Stomach smooth muscle (tissue), 2 donors: ENCODE data around the gene DZIP3.
"Not testable (repeated sequence)": the region's sequence is repeated elsewhere in the genome, so short reads cannot be mapped to it uniquely, and the experiment has no call there.

Experiments used
- H3K27ac ChIP-seq: one replicate; pipeline ENCODE4 v1.7.0; 2013; ENCODE audit warnings: mild to moderate bottlenecking, low read length, inconsistent platforms
- H3K27me3 ChIP-seq, 2 donors: one replicate each; pipeline ENCODE4 v1.7.0; 2013; ENCODE audit warnings: low read length in 2 of 2; ENCODE audit not compliant: insufficient read depth in 2 of 2, control insufficient read depth in 1 of 2
- H3K36me3 ChIP-seq, 2 donors: one replicate each; pipeline ENCODE4 v1.7.0; 2013; ENCODE audit warnings: low read length in 2 of 2; ENCODE audit not compliant: control insufficient read depth in 2 of 2, insufficient read depth in 2 of 2
- H3K4me1 ChIP-seq: one replicate; pipeline ENCODE4 v1.7.0; 2013; ENCODE audit warnings: low read length; ENCODE audit not compliant: control insufficient read depth, insufficient read depth
- H3K4me3 ChIP-seq, 2 donors: one replicate each; pipeline ENCODE4 v1.7.0; 2013; ENCODE audit warnings: low read length in 2 of 2
- H3K9ac ChIP-seq, 2 donors: one replicate each; pipeline ENCODE4 v1.7.0; 2013; ENCODE audit warnings: low read length in 2 of 2, mild to moderate bottlenecking in 1 of 2
- H3K9me3 ChIP-seq, 2 donors: one replicate each; pipeline ENCODE4 v1.7.0; 2013; ENCODE audit warnings: low read length in 2 of 2; ENCODE audit not compliant: control insufficient read depth in 2 of 2
- donor health status: healthy.
- donor health status: Pancreatic carcinoma.

DZIP3 gene

GRCh38 chr3:108623504-108623903, 34.0 kb downstream of the DZIP3 start:
- peaks cover 2 to 5% of the 10 kb centered on the region in 2 donors for H3K36me3 ChIP-seq
- no peaks in the 10 kb centered on the region for H3K4me1 ChIP-seq
- no peak overlapping the region for H3K4me3 ChIP-seq
- no peak overlapping the region for H3K27ac ChIP-seq
- no peaks in the 10 kb centered on the region for H3K9me3 ChIP-seq
- H3K9ac ChIP-seq = no peak overlapping the region
- no peaks in the 10 kb centered on the region for H3K27me3 ChIP-seq

- Histone ChIP-seq H3K4me1 (no peaks in the 10 kb centered on the region), H3K27ac (no peak overlapping the region), H3K36me3 (peaks cover 3 to 5% of the 10 kb centered on the region in 2 donors), H3K4me3 (no peak overlapping the region), H3K9me3 (no peaks in the 10 kb centered on the region), H3K9ac (no peak overlapping the region), H3K27me3 (no peaks in the 10 kb centered on the region)
These were observed 40.5 kb downstream of the DZIP3 start for GRCh38 chr3:108629974-108630373.

- Histone ChIP-seq H3K9me3 (no peaks in the 10 kb centered on the region), H3K4me1 (no peaks in the 10 kb centered on the region), H3K9ac (no peak overlapping the region), H3K27me3 (no peaks in the 10 kb centered on the region), H3K27ac (no peak overlapping the region), H3K4me3 (no peak overlapping the region), H3K36me3 (peaks cover 9 to 12% of the 10 kb centered on the region in 2 donors)
These were observed 53.0 kb downstream of the DZIP3 start for GRCh38 chr3:108642526-108642925.

DNA sequence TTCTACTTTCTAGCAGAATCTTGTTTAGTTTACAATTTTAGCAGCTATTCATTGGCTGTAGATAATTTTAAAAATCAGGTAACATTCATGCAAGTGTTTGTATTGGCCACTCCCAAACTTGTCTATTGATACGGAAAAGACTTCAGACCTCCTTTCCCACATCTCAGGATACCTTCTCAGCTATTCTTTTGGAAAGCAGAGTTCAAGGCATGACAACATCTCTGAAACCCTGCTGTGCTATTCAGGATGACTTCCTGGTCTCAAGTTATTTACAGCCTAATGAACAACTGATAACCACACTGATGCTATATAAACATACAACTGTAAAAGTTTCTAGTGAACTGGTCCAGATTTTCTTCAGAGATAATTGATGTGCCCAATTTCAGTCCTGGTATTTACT, 55.8 kb downstream of the DZIP3 start:
- Histone ChIP-seq H3K9ac (no peak overlapping the region), H3K4me1 (no peaks in the 10 kb centered on the region), H3K36me3 (peaks cover 7 to 9% of the 10 kb centered on the region in 2 donors), H3K27me3 (no peaks in the 10 kb centered on the region), H3K4me3 (no peak overlapping the region), H3K9me3 (no peaks in the 10 kb centered on the region), H3K27ac (no peak overlapping the region)

GRCh38 chr3:108655664-108656063, 66.1 kb downstream of the DZIP3 start:
- H3K36me3 ChIP-seq, H3K27me3 ChIP-seq, H3K27ac ChIP-seq, H3K4me3 ChIP-seq, H3K4me1 ChIP-seq, H3K9me3 ChIP-seq, H3K9ac ChIP-seq: not testable (repeated sequence)

GRCh38 chr3:108661699-108662098, 72.2 kb downstream of the DZIP3 start:
- H3K4me3 ChIP-seq = no peak overlapping the region
- H3K36me3 ChIP-seq = peaks cover 6 to 9% of the 10 kb centered on the region in 2 donors
- no peak overlapping the region for H3K27ac ChIP-seq
- no peaks in the 10 kb centered on the region for H3K9me3 ChIP-seq
- H3K9ac ChIP-seq = no peak overlapping the region
- H3K4me1 ChIP-seq = no peaks in the 10 kb centered on the region
- no peaks in the 10 kb centered on the region for H3K27me3 ChIP-seq

- Histone ChIP-seq H3K27me3 (no peaks in the 10 kb centered on the region), H3K27ac (no peak overlapping the region), H3K4me3 (no peak overlapping the region), H3K4me1 (no peaks in the 10 kb centered on the region), H3K36me3 (peaks cover 6 to 9% of the 10 kb centered on the region in 2 donors), H3K9me3 (no peaks in the 10 kb centered on the region), H3K9ac (no peak overlapping the region)
These were observed 72.7 kb downstream of the DZIP3 start for GRCh38 chr3:108662142-108662738.

GRCh38 chr3:108664266-108664665, 74.7 kb downstream of the DZIP3 start:
- no peaks in the 10 kb centered on the region for H3K27me3 ChIP-seq

GRCh38 chr3:108667312-108667711, 77.8 kb downstream of the DZIP3 start:
- H3K4me3 ChIP-seq = no peak overlapping the region
- no peak overlapping the region for H3K9ac ChIP-seq
- no peaks in the 10 kb centered on the region for H3K4me1 ChIP-seq
- H3K9me3 ChIP-seq = no peaks in the 10 kb centered on the region
- no peak overlapping the region for H3K27ac ChIP-seq
- H3K36me3 ChIP-seq = peaks cover 6 to 9% of the 10 kb centered on the region in 2 donors
- H3K27me3 ChIP-seq = no peaks in the 10 kb centered on the region

More at GRCh38 chr3:108664266-108664665, 74.7 kb downstream of the DZIP3 start:
- Histone ChIP-seq H3K9me3 (no peaks in the 10 kb centered on the region), H3K36me3 (peaks cover 6 to 9% of the 10 kb centered on the region in 2 donors), H3K9ac (no peak overlapping the region), H3K4me3 (no peak overlapping the region), H3K27ac (no peak overlapping the region), H3K4me1 (no peaks in the 10 kb centered on the region)

DNA sequence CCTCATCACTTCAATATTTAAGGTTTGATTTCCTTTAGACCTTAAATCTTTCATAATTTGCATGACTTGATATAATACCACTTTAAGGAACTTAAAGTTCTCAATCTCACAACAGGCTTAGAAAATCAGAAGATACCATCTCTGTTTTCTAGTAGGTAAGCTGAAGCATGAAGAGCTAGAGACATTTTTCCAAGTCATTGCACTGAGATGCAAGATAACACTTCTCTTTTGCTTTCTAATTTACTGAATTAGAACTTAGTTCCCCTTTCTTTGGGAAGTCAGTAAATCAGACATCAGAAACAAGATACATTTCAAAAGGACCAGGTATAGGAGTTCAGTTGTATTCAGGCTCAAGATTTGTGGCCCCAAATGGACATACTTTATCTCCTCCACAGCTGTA, 79.7 kb downstream of the DZIP3 start:
- Histone ChIP-seq H3K4me3 (no peak overlapping the region), H3K9ac (no peak overlapping the region), H3K27ac (no peak overlapping the region), H3K27me3 (no peaks in the 10 kb centered on the region), H3K9me3 (no peaks in the 10 kb centered on the region), H3K36me3 (peaks cover under 1 to 9% of the 10 kb centered on the region in 2 donors), H3K4me1 (no peaks in the 10 kb centered on the region)

DNA sequence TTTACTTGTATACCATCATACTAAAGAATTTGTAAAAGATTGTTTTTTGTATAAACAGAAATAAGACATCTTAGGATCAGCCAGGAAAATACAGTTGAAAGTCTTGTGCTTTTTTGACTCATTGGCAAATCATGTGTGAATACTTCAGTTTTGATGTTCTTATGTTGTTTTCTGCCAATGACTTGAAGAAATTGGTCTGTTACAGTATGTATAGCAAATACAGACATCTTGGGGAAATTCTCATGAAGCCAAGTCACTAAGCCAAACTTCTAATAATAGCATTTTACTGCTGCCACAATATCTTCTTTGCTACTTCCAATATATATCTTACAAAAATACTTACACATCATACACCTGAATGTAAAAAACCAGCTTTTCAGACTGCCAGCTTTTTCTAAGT, 83.2 kb downstream of the DZIP3 start:
- Histone ChIP-seq H3K4me3 (no peak overlapping the region), H3K36me3 (peaks cover 4% of the 10 kb centered on the region in 2 donors), H3K27me3 (no peaks in the 10 kb centered on the region), H3K27ac (no peak overlapping the region), H3K4me1 (no peaks in the 10 kb centered on the region), H3K9me3 (no peaks in the 10 kb centered on the region), H3K9ac (no peak overlapping the region)
